ENCODE measurements around the gene SP4.

- TF ChIP-seq, protein P1, sequence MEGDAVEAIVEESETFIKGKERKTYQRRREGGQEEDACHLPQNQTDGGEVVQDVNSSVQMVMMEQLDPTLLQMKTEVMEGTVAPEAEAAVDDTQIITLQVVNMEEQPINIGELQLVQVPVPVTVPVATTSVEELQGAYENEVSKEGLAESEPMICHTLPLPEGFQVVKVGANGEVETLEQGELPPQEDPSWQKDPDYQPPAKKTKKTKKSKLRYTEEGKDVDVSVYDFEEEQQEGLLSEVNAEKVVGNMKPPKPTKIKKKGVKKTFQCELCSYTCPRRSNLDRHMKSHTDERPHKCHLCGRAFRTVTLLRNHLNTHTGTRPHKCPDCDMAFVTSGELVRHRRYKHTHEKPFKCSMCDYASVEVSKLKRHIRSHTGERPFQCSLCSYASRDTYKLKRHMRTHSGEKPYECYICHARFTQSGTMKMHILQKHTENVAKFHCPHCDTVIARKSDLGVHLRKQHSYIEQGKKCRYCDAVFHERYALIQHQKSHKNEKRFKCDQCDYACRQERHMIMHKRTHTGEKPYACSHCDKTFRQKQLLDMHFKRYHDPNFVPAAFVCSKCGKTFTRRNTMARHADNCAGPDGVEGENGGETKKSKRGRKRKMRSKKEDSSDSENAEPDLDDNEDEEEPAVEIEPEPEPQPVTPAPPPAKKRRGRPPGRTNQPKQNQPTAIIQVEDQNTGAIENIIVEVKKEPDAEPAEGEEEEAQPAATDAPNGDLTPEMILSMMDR (IDR thresholded peaks at IDR 0.05; ENCODE audit: insufficient read depth, low read length, poor library complexity, severe bottlenecking): no peak
- TF ChIP-seq EZH2phosphoT487 (conservative IDR thresholded peaks at IDR 0.05; ENCODE audit: low read length): no peak
These were observed 80.7 kb downstream of the SP4 start for GRCh38 chr7:21508538-21508937.
